Right atrium auricular region (tissue), 2 donors: Measurements from ENCODE around the gene MRPL49. TPM values are rescaled to one million over a fixed set of nuclear protein-coding genes. Genes with fewer than 3 reads are reported as not detected.

Source experiments
- DNase-seq: peaks from one replicate; pipeline ENCODE4 v3.0.0-alpha.2; 2019; ENCODE audit warnings: low spot score
- H3K27ac ChIP-seq, 2 donors: fragments of 200-600 bp; sonication (generic); 1 replicate in 1 of 2; 2 replicates in 1 of 2; pipeline ENCODE4 v1.5.1; 2016 to 2019
- H3K27me3 ChIP-seq, 2 donors: fragments of 200-600 bp; sonication (generic); one replicate each; pipeline versions ENCODE4 v1.5.1 to v1.6.0; 2017 to 2019
- H3K36me3 ChIP-seq: fragments of 200-600 bp; sonication (generic); one replicate; pipeline ENCODE4 v1.5.1; 2016
- H3K4me1 ChIP-seq, 2 donors: fragments of 200-600 bp; sonication (generic); one replicate each; pipeline versions ENCODE4 v1.5.1 to v1.6.0; 2017 to 2019
- H3K4me3 ChIP-seq, 2 donors: fragments of 200-600 bp; sonication (generic); 1 replicate in 1 of 2; 2 replicates in 1 of 2; pipeline ENCODE4 v1.5.1; 2017 to 2019; ENCODE audit warnings: mild to moderate bottlenecking in 1 of 2, moderate library complexity in 1 of 2
- H3K9me3 ChIP-seq, 2 donors: fragments of 200-600 bp; sonication (generic); one replicate each; pipeline ENCODE4 v1.5.1; 2019
- total RNA-seq, 2 donors: library from RNA; depleted of rRNA; stranded (reverse); fragments of >200 nt; gene quantifications; one replicate each; pipeline ENCODE4 v1.1.0, GENCODE V29; 2016
- TF ChIP-seq, protein P1 (sequence below), 2 donors: fragments of 200-600 bp; sonication (generic); IDR thresholded peaks; one replicate each; pipeline ENCODE4 v1.5.1; 2019; ENCODE audit warnings: antibody characterized with exemption in 2 of 2

Gene MRPL49
- total RNA-seq, 2 donors from 2014 or later: 38.8 to 47.8 TPM

DNA sequence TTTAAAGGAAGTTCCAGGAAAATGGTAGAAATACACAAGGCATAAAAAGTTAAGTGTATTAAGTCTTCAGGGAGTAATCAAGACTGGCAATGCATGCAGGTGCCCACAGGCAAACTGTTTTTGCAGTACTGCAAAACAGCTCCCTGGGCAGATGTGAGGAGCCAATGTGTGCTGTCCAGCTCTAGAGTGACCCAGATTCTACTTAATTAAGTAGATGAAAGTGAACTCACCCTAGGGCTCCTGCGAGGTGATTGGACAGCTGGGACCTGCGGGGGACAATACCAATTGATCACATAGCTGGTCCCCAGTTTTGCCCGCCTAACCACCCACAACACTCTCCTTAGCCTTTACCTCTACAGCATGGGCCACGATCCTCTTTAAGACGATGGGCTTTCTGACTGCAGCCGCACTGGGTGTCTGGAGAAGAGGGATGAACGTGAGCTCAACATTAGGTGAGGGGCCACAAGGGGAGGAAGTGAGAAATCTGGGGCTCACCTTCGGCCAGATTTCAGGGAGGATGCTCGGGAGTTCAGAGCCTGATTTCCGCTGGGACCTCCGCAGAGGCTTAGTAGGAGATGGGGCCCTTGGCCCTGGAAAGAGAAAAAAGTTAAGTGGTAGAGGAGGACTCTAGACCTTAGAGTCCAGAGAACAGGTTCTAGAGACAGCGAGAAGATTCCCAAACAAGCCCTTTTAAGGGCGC is 38.8 kb upstream of the MRPL49 start:
- TF ChIP-seq, protein P1, sequence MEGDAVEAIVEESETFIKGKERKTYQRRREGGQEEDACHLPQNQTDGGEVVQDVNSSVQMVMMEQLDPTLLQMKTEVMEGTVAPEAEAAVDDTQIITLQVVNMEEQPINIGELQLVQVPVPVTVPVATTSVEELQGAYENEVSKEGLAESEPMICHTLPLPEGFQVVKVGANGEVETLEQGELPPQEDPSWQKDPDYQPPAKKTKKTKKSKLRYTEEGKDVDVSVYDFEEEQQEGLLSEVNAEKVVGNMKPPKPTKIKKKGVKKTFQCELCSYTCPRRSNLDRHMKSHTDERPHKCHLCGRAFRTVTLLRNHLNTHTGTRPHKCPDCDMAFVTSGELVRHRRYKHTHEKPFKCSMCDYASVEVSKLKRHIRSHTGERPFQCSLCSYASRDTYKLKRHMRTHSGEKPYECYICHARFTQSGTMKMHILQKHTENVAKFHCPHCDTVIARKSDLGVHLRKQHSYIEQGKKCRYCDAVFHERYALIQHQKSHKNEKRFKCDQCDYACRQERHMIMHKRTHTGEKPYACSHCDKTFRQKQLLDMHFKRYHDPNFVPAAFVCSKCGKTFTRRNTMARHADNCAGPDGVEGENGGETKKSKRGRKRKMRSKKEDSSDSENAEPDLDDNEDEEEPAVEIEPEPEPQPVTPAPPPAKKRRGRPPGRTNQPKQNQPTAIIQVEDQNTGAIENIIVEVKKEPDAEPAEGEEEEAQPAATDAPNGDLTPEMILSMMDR (IDR thresholded peaks at IDR 0.05): no peak
- DNase-seq: no peak
- no peaks in the 10 kb centered on the region for H3K27me3 ChIP-seq
- H3K27ac ChIP-seq: peak overlapping the region; percentile 90 to 93
- H3K4me3 ChIP-seq: peak overlapping the region; percentile 91 to 92
- peaks cover 16% of the 10 kb centered on the region for H3K36me3 ChIP-seq
- H3K4me1 ChIP-seq: peaks cover 0 to 24% of the 10 kb centered on the region in 2 donors
- H3K9me3 ChIP-seq: no peaks in the 10 kb centered on the region

DNA sequence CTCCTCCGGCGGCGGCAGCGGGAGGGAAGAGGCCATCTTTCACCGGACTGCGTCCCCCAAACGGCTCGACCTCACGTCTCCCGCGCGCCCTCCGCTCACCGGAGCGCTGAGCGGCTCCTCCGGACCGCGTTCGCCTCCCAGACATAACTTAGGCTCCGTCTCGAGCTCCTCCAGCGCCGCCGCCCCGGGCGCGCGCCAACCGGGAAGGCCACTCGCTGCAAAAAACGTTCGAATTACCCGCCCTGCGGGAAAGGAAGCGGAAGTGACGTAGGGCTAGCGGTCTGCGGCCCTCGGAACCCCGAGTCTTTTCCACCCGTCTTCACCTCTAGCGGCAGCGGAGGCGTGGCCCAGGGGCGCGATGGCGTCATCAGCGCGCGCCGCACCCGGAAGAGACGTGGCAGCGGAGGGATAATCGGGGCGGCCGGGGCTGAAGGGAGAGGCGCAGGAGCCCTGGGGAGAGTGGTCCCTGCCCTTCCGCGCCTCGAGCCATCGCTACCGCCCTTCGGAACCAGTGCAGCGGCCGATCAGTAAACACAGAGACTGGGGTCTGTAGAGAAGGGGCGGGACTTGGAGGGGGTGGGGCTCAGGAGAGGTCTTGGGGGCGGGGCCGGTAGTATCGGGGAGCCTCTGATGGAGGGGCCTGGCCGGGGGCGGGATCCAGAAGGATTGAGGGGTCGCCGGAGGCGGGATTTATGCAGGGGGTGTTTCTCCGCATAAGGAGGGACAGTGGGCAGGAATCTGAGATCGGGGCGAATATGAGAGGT is 38.1 kb upstream of the MRPL49 start, which contains the start of the genes CDCA5 and ZFPL1:
CDCA5 (minus strand) TSS at position 207 of the 764 bp plus-strand sequence; CDS start at position 145, 62 bp downstream.
ZFPL1 (plus strand) TSS at position 389 of the 764 bp plus-strand sequence. CDS start 477 bp downstream, outside the sequence.
- Histone ChIP-seq H3K4me1 (peaks cover 0 to 24% of the 10 kb centered on the region in 2 donors), H3K27me3 (no peaks in the 10 kb centered on the region), H3K9me3 (no peaks in the 10 kb centered on the region), H3K27ac (peak within 1 kb of the TSS; percentile 90 to 93), H3K36me3 (peaks cover 23% of the 10 kb centered on the region), H3K4me3 (peak within 1 kb of the TSS; percentile 91 to 92)
- peak; percentile 94 for DNase-seq
- TF ChIP-seq, protein P1 (IDR thresholded peaks at IDR 0.05): peak in 1 of 2 donors; percentile 20

DNA sequence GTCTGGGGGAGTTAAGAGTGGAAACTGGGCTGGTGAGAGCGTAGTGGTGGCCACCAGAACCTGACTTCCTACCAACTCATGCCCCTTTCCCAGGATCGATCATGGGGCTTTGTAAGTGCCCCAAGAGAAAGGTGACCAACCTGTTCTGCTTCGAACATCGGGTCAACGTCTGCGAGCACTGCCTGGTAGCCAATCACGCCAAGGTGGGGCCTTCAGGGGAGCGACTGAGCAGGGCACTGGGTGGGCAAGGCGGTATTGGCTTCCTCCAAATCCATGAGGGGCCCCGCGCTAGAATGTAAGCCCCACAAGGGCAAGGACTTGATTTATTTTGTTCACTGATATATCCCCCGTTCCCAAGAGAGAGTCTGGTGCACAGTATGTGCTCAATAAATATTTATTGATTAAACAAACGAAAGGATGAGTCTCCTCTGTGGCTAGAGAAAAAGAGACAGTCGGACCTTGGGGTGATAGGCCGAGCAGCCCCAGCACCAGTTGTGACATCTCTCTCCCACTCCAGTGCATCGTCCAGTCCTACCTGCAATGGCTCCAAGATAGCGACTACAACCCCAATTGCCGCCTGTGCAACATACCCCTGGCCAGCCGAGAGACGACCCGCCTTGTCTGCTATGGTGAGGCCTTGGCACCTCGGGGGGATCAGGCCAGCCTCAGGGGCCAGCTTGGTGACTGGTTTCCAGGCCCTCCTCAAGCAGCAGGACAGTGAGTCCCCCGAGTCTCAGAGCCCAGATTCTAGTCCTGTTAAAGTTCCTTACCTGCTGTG is 37.3 kb upstream of the MRPL49 start:
- Histone ChIP-seq H3K36me3 (peaks cover 24% of the 10 kb centered on the region), H3K4me3 (peak overlapping the region; percentile 91 to 92), H3K4me1 (peaks cover 0 to 24% of the 10 kb centered on the region in 2 donors), H3K9me3 (no peaks in the 10 kb centered on the region), H3K27me3 (no peaks in the 10 kb centered on the region), H3K27ac (peak overlapping the region; percentile 90 to 93)
- TF ChIP-seq, protein P1 (IDR thresholded peaks at IDR 0.05): no peak
- DNase-seq: no peak

DNA sequence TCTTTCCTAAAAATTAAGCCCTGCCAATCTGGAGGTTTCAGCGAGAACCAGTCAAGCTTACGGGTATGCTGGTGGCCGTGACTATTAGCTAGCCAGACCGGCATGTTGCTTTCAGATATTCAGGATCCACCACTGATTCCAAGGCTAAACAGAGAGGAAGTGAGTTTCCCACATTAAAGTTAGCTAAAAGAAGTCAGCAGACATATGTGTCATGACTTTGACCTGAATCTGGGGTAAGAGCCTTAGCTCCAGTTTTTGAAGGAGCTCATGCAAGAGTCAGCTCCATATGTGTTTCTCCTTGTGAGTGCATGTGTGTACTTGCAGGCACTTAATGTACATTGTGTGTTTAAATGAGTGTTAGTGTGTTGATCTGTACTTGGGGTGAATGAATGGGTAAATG is 36.7 kb upstream of the MRPL49 start:
- no peaks in the 10 kb centered on the region for H3K27me3 ChIP-seq
- H3K27ac ChIP-seq: no peak overlapping the region
- H3K36me3 ChIP-seq: peaks cover 24% of the 10 kb centered on the region
- no peaks in the 10 kb centered on the region for H3K9me3 ChIP-seq
- TF ChIP-seq, protein P1 (IDR thresholded peaks at IDR 0.05): no peak
- H3K4me3 ChIP-seq: no peak overlapping the region
- H3K4me1 ChIP-seq: peaks cover 0 to 24% of the 10 kb centered on the region in 2 donors
- no peak for DNase-seq

DNA sequence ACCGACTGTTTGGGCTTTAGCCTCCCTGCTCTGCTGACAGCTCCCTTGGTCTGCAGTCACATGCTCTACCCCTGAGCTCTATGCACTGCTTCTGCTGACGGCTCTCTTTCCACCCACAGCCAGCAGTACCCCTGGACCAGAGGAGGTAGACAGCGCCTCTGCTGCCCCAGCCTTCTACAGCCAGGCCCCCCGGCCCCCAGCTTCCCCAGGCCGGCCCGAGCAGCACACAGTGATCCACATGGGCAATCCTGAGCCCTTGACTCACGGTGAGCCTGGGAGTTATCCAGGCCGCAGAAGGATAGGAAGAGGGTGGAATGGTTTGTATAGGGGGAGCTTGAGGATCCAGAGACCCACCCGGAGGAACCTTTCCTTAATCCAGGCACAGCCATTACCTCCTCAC is 35.3 kb upstream of the MRPL49 start:
- no peak for DNase-seq
- Histone ChIP-seq H3K9me3 (no peaks in the 10 kb centered on the region), H3K27me3 (no peaks in the 10 kb centered on the region), H3K27ac (no peak overlapping the region), H3K4me3 (no peak overlapping the region), H3K4me1 (peaks cover 0 to 24% of the 10 kb centered on the region in 2 donors), H3K36me3 (peaks cover 24% of the 10 kb centered on the region)
- TF ChIP-seq, protein P1 (IDR thresholded peaks at IDR 0.05): no peak
